ENCODE data around the gene TJP2. TPM values are rescaled to one million over a fixed set of nuclear protein-coding genes. Genes with fewer than 3 reads are reported as not detected.
"Not testable (repeated sequence)": the region's sequence is repeated elsewhere in the genome, so short reads cannot be mapped to it uniquely, and the experiment has no call there.

Gene TJP2
- total RNA-seq, 1 experiment from 2014 or later = 106 TPM

GRCh38 chr9:69303331-69303730 lies 129.3 kb downstream of the TJP2 start:
- Histone ChIP-seq H2AFZ (ENCODE audit: low read length) (no peak overlapping the region), H3K4me2 (ENCODE audit: low read length) (no peak overlapping the region), H3K9ac (ENCODE audit: low read length) (no peak overlapping the region), H3K27ac (ENCODE audit: low read length) (no peak overlapping the region), H3F3A (ENCODE audit: low read length, unreplicated experiment) (no peaks in the 10 kb centered on the region), H3K79me2 (ENCODE audit: low read length) (no peaks in the 10 kb centered on the region), H4K20me1 (ENCODE audit: low read length) (no peaks in the 10 kb centered on the region), H3K4me1 (ENCODE audit: insufficient read depth, low read length) (no peaks in the 10 kb centered on the region), H3K9me2 (replicated peaks; ENCODE audit: low read length) (no peaks in the 10 kb centered on the region), H3K27me3 (ENCODE audit: low read length) (no peaks in the 10 kb centered on the region), H3K4me3 (ENCODE audit: low read length) (no peak overlapping the region), H3K9me3 (ENCODE audit: low read length) (no peaks in the 10 kb centered on the region), H3K36me3 (ENCODE audit: low read depth, low read length) (no peaks in the 10 kb centered on the region)
- no peak for DNase-seq
- ChIA-PET POLR2A (ENCODE audit: unreplicated experiment) (no interaction called here), CTCF (no interaction called here)
- no TSS peak for BruUV-seq (replicated peaks)
- intact Hi-C loops (cut with micrococcal nuclease) = no loop called here
- no peak for ATAC-seq
- TF ChIP-seq CTCF (conservative IDR thresholded peaks at IDR 0.05; ENCODE audit: low read depth, low read length) = no peak
- no peak for TF ChIP-seq EZH2 (IDR thresholded peaks at IDR 0.05; ENCODE audit: low read length, unreplicated experiment)
- TF ChIP-seq EZH2phosphoT487 (IDR thresholded peaks at IDR 0.05; ENCODE audit: borderline replicate concordance, low read length) = no peak

- H3K79me2 ChIP-seq (ENCODE audit: low read length); H3K4me1 ChIP-seq (ENCODE audit: insufficient read depth, low read length); H3K27me3 ChIP-seq (ENCODE audit: low read length); H3F3A ChIP-seq (ENCODE audit: low read length, unreplicated experiment); POLR2A ChIA-PET (ENCODE audit: unreplicated experiment); H3K9me3 ChIP-seq (ENCODE audit: low read length); ATAC-seq; H3K4me3 ChIP-seq (ENCODE audit: low read length); H4K20me1 ChIP-seq (ENCODE audit: low read length); H3K36me3 ChIP-seq (ENCODE audit: low read depth, low read length); H3K9ac ChIP-seq (ENCODE audit: low read length); intact Hi-C loops (cut with micrococcal nuclease); BruUV-seq (replicated peaks); DNase-seq; H3K27ac ChIP-seq (ENCODE audit: low read length); CTCF ChIA-PET; H3K9me2 ChIP-seq (replicated peaks; ENCODE audit: low read length); H2AFZ ChIP-seq (ENCODE audit: low read length); H3K4me2 ChIP-seq (ENCODE audit: low read length): not testable (repeated sequence)
These were observed 132.9 kb downstream of the TJP2 start for GRCh38 chr9:69306895-69307445.

GRCh38 chr9:69307446-69308205 lies 133.5 kb downstream of the TJP2 start:
- H3K27ac ChIP-seq (ENCODE audit: low read length) = no peak overlapping the region
- ChIA-PET CTCF (no interaction called here), POLR2A (ENCODE audit: unreplicated experiment) (no interaction called here)
- TF ChIP-seq CTCF (conservative IDR thresholded peaks at IDR 0.05; ENCODE audit: low read depth, low read length) (no peak), EZH2 (IDR thresholded peaks at IDR 0.05; ENCODE audit: low read length, unreplicated experiment) (no peak), EZH2phosphoT487 (IDR thresholded peaks at IDR 0.05; ENCODE audit: borderline replicate concordance, low read length) (no peak)
- ATAC-seq (no peak), DNase-seq (no peak)
- no peak overlapping the region for H3K9ac ChIP-seq (ENCODE audit: low read length)
- H2AFZ ChIP-seq (ENCODE audit: low read length) = no peak overlapping the region
- H3K4me1 ChIP-seq (ENCODE audit: insufficient read depth, low read length) = no peaks in the 10 kb centered on the region
- no peaks in the 10 kb centered on the region for H3K27me3 ChIP-seq (ENCODE audit: low read length)
- no peaks in the 10 kb centered on the region for H3F3A ChIP-seq (ENCODE audit: low read length, unreplicated experiment)
- intact Hi-C loops (cut with micrococcal nuclease) = no loop called here
- BruUV-seq (replicated peaks) = no TSS peak
- H3K4me3 ChIP-seq (ENCODE audit: low read length) = no peak overlapping the region
- no peaks in the 10 kb centered on the region for H3K9me3 ChIP-seq (ENCODE audit: low read length)
- no peaks in the 10 kb centered on the region for H3K9me2 ChIP-seq (replicated peaks; ENCODE audit: low read length)
- no peaks in the 10 kb centered on the region for H4K20me1 ChIP-seq (ENCODE audit: low read length)
- no peaks in the 10 kb centered on the region for H3K36me3 ChIP-seq (ENCODE audit: low read depth, low read length)
- H3K79me2 ChIP-seq (ENCODE audit: low read length) = no peaks in the 10 kb centered on the region
- no peak overlapping the region for H3K4me2 ChIP-seq (ENCODE audit: low read length)

Data from PC-3 (cell line).